IMR-90 (cell line): ENCODE results near the gene TMX2. TPM values are rescaled to one million over a fixed set of nuclear protein-coding genes. Genes with fewer than 3 reads are reported as not detected.
"Not testable (repeated sequence)": the region's sequence is repeated elsewhere in the genome, so short reads cannot be mapped to it uniquely, and the experiment has no call there.

Source experiments
- ATAC-seq: fragments of 200-7000 bp; cut with Tn5 transposase; 2 replicates; pipeline ENCODE4 v1.9.1; 2020; ENCODE audit warnings: low read depth, mild to moderate bottlenecking, moderate library complexity
- BruUV-seq: library from RNA; stranded (reverse); fragments of 400-500 nt; replicated peaks from 2 replicates; lab custom pipeline; 2021; lab: Mats Ljungman, UMichigan
- CTCF ChIA-PET: fragments of 300-600 bp; formaldehyde crosslinking; extraction: SDS; loops from one replicate; lab custom pipeline; 2021; ENCODE audit warnings: antibody characterized with exemption; lab: Yijun Ruan, JAX
- POLR2A ChIA-PET: fragments of 300-600 bp; sonication (Branson Sonifier 250); formaldehyde crosslinking; loops from one replicate; lab custom pipeline; 2022; ENCODE audit warnings: antibody characterized with exemption; ENCODE audit not compliant: unreplicated experiment; lab: Charles Lee
- DNase-seq: peaks from one replicate; pipeline ENCODE4 v3.0.0; 2013
- H2AFZ ChIP-seq: replicated peaks from 2 replicates; pipeline ENCODE3; 2013; ENCODE audit warnings: low read length, mild to moderate bottlenecking; ENCODE audit not compliant: poor library complexity
- H2AK5ac ChIP-seq: 2 replicates; pipeline ENCODE4 v1.6.1; 2013; ENCODE audit warnings: low read depth, low read length, inconsistent platforms
- H2AK9ac ChIP-seq: replicated peaks from 2 replicates; pipeline ENCODE3; 2013; ENCODE audit warnings: mild to moderate bottlenecking, low read depth, low read length, moderate library complexity; ENCODE audit not compliant: poor library complexity
- H2BK120ac ChIP-seq: 2 replicates; pipeline ENCODE4 v1.6.1; 2013; ENCODE audit warnings: low read depth, low read length, inconsistent platforms
- H2BK15ac ChIP-seq: 3 replicates; pipeline ENCODE4 v1.6.1; 2013; ENCODE audit warnings: low read depth, low read length, inconsistent platforms
- H2BK20ac ChIP-seq: 2 replicates; pipeline ENCODE4 v1.6.1; 2013; ENCODE audit warnings: low read depth, mild to moderate bottlenecking, inconsistent platforms, low read length, moderate library complexity
- H2BK5ac ChIP-seq: 2 replicates; pipeline ENCODE4 v1.6.1; 2013; ENCODE audit warnings: mild to moderate bottlenecking, low read depth, low read length, inconsistent platforms; ENCODE audit not compliant: poor library complexity, severe bottlenecking
- H3K14ac ChIP-seq: replicated peaks from 2 replicates; pipeline ENCODE4 v1.6.1; 2013; ENCODE audit warnings: low read depth, low read length, inconsistent platforms
- H3K18ac ChIP-seq: 2 replicates; pipeline ENCODE4 v1.6.1; 2013; ENCODE audit warnings: low read depth, low read length, control low read depth
- H3K23ac ChIP-seq: 2 replicates; pipeline ENCODE4 v1.6.1; 2013; ENCODE audit warnings: low read depth, low read length, inconsistent platforms
- H3K27ac ChIP-seq: 2 replicates; pipeline ENCODE4 v1.5.1; 2013; ENCODE audit warnings: mild to moderate bottlenecking, control low read depth, low read length; ENCODE audit not compliant: insufficient read depth
- H3K27me3 ChIP-seq: 2 replicates; pipeline ENCODE4 v1.6.1; 2013; ENCODE audit warnings: low read length; ENCODE audit not compliant: control insufficient read depth, insufficient read depth
- H3K36me3 ChIP-seq: 2 replicates; pipeline ENCODE4 v1.6.1; 2013; ENCODE audit warnings: low read length, mixed read lengths; ENCODE audit not compliant: control insufficient read depth, insufficient read depth
- H3K4ac ChIP-seq: 2 replicates; pipeline ENCODE4 v1.6.1; 2013; ENCODE audit warnings: low read depth, low read length, inconsistent platforms
- H3K4me1 ChIP-seq: 2 replicates; pipeline ENCODE4 v1.6.1; 2013; ENCODE audit warnings: low read length, mixed read lengths; ENCODE audit not compliant: control insufficient read depth, insufficient read depth
- H3K4me2 ChIP-seq: 2 replicates; pipeline ENCODE4 v1.6.1; 2013; ENCODE audit warnings: low read depth, mild to moderate bottlenecking, control low read depth, low read length, moderate library complexity
- H3K4me3 ChIP-seq: 2 replicates; pipeline ENCODE4 v1.5.1; 2013; ENCODE audit warnings: low read depth, mild to moderate bottlenecking, control low read depth, low read length, moderate library complexity; ENCODE audit not compliant: insufficient read depth
- H3K56ac ChIP-seq: 2 replicates; pipeline ENCODE4 v1.6.1; 2013; ENCODE audit warnings: low read length, inconsistent platforms; ENCODE audit not compliant: insufficient read depth; ENCODE audit errors: extremely low read depth
- H3K79me1 ChIP-seq, 2 experiments: 2 replicates each; pipeline ENCODE4 v1.6.1; 2013; ENCODE audit warnings: low read length in 2 of 2, inconsistent platforms in 1 of 2, low read depth in 1 of 2
- H3K9ac ChIP-seq: 2 replicates; pipeline ENCODE4 v1.6.1; 2013; ENCODE audit warnings: low read depth, low read length, control low read depth
- H3K9me1 ChIP-seq: 2 replicates; pipeline ENCODE4 v1.6.1; 2013; ENCODE audit warnings: low read length, inconsistent platforms; ENCODE audit not compliant: insufficient read depth
- H3K9me3 ChIP-seq: 2 replicates; pipeline ENCODE4 v1.6.1; 2013; ENCODE audit warnings: low read length; ENCODE audit not compliant: control insufficient read depth, insufficient read depth
- H4K20me1 ChIP-seq: 2 replicates; pipeline ENCODE4 v1.6.1; 2013; ENCODE audit warnings: low read length, inconsistent platforms; ENCODE audit not compliant: insufficient read depth
- H4K5ac ChIP-seq: 2 replicates; pipeline ENCODE4 v1.6.1; 2013; ENCODE audit warnings: mild to moderate bottlenecking, low read depth, low read length, control low read depth
- H4K8ac ChIP-seq, 2 experiments: 2 replicates each; pipeline ENCODE4 v1.6.1; 2013; ENCODE audit warnings: low read depth in 2 of 2, low read length in 2 of 2, control low read depth in 1 of 2, inconsistent platforms in 1 of 2
- H4K91ac ChIP-seq: 2 replicates; pipeline ENCODE4 v1.6.1; 2013; ENCODE audit warnings: low read depth, low read length, inconsistent platforms; ENCODE audit not compliant: insufficient read depth
- WGBS, 2 experiments: methylation state at CpG; one replicate each; pipeline versions ENCODE4 v1.1.5 to v1.1.7; 2013; ENCODE audit warnings: missing lambda C conversion rate in 2 of 2; ENCODE audit not compliant: insufficient read length in 1 of 2; ENCODE audit errors: extremely low coverage in 2 of 2; 5-methylcytosine and 5-hydroxymethylcytosine counted together
- dilution Hi-C: fragments of 300-500 bp; cut with HindIII; formaldehyde crosslinking; loops from one replicate; pipeline ENCODE4 v1.14.3; 2018; ENCODE audit warnings: low sequenced_read_pairs; ENCODE audit not compliant: unreplicated experiment
- in situ Hi-C: fragments of 300-500 bp; cut with MboI; formaldehyde crosslinking; loops from 3 replicates; pipeline ENCODE4 v1.14.3; 2019; ENCODE audit warnings: low sequenced_read_pairs, inconsistent platforms, mixed read lengths
- intact Hi-C: fragments of 100-400 bp; cut with micrococcal nuclease; formaldehyde crosslinking; loops from 2 replicates; pipeline ENCODE4 v1.10.0; 2022
- polyA plus RNA-seq, 3 experiments: library from polyadenylated mRNA; depleted of rRNA; stranded (reverse); fragments of >200 nt; gene quantifications; 2 replicates each; pipeline ENCODE4 v1.2.3, GENCODE V29; 2012; ENCODE audit warnings: low replicate concordance in 1 of 3
- total RNA-seq: library from RNA; depleted of rRNA; stranded (reverse); fragments of >200 nt; gene quantifications from 2 replicates; pipeline ENCODE4 v1.2.3, GENCODE V29; 2012

TMX2 gene
- total and polyA plus RNA-seq, 2 of the 4 experiments (the other 2 are of a cell fraction) = 60.3 to 103 TPM

- H4K8ac ChIP-seq, H4K20me1 ChIP-seq, H2AK5ac ChIP-seq, H3K9me3 ChIP-seq, H2BK20ac ChIP-seq, H3K4ac ChIP-seq, H3K14ac ChIP-seq, H2BK120ac ChIP-seq, ATAC-seq, H3K4me3 ChIP-seq, in situ Hi-C loops, H4K5ac ChIP-seq, H2AFZ ChIP-seq, H3K56ac ChIP-seq, H2BK15ac ChIP-seq, dilution Hi-C loops, H3K18ac ChIP-seq, H3K27ac ChIP-seq, H3K23ac ChIP-seq, H2AK9ac ChIP-seq, CTCF ChIA-PET, POLR2A ChIA-PET, H4K91ac ChIP-seq, BruUV-seq, H2BK5ac ChIP-seq, H3K9ac ChIP-seq, H3K27me3 ChIP-seq, H3K9me1 ChIP-seq, intact Hi-C loops, H3K4me1 ChIP-seq, H3K4me2 ChIP-seq, DNase-seq: not testable (repeated sequence)
- H3K36me3 ChIP-seq = peaks cover 55% of the 10 kb centered on the region
- peaks cover 17 to 21% of the 10 kb centered on the region in 2 experiments; a peak in 3 of 4 replicates for H3K79me1 ChIP-seq
- no CpG with 5 or more reads among the region's 5 CpGs for WGBS, 2 experiments
Observed at GRCh38 chr11:57690474-57690873, 21.9 kb upstream of the TMX2 start.
